Activated CD4-positive, alpha-beta T cell treated with anti-CD3 and anti-CD28 coated beads, Interleukin-2, amount 50 U/mL, for 1 hour (primary cell): ENCODE measurements around the gene STARD9.
"Not testable (repeated sequence)": the region's sequence is repeated elsewhere in the genome, so short reads cannot be mapped to it uniquely, and the experiment has no call there.

ENCODE experiments used
- DNase-seq: peaks from one replicate; pipeline ENCODE4 v3.0.0-alpha.2; 2020

STARD9 gene

GRCh38 chr15:42732095-42732827 is 156.9 kb downstream of the STARD9 start:
- no peak for DNase-seq

GRCh38 chr15:42733027-42733426 is 157.6 kb downstream of the STARD9 start:
- no peak for DNase-seq

GRCh38 chr15:42734076-42734672 is 158.8 kb downstream of the STARD9 start:
- no peak for DNase-seq

- DNase-seq: no peak
These were observed 160.2 kb downstream of the STARD9 start for GRCh38 chr15:42735382-42736165.

- no peak for DNase-seq
These were observed 160.9 kb downstream of the STARD9 start for GRCh38 chr15:42736178-42736792.

- peak; percentile 92 for DNase-seq
These were observed 161.6 kb downstream of the STARD9 start, which contains the start of gene CDAN1 for GRCh38 chr15:42736793-42737528. TSS of gene CDAN1 (minus strand) at chr15:42737128. CDS start at chr15:42737102, 26 bp downstream.

- no peak for DNase-seq
These were observed 162.3 kb downstream of the STARD9 start for GRCh38 chr15:42737529-42738328.

GRCh38 chr15:42741710-42742109 is 166.3 kb downstream of the STARD9 start:
- no peak for DNase-seq

- no peak for DNase-seq
These were observed 166.7 kb downstream of the STARD9 start for GRCh38 chr15:42742149-42742548.

- no peak for DNase-seq
These were observed 168.8 kb downstream of the STARD9 start for GRCh38 chr15:42744195-42744594.

GRCh38 chr15:42749266-42749665 is 173.9 kb downstream of the STARD9 start:
- no peak for DNase-seq

GRCh38 chr15:42750306-42750705 is 174.9 kb downstream of the STARD9 start:
- DNase-seq: no peak

GRCh38 chr15:42759093-42759492 is 183.7 kb downstream of the STARD9 start:
- no peak for DNase-seq

GRCh38 chr15:42760759-42761158 is 185.4 kb downstream of the STARD9 start:
- DNase-seq: no peak

- not testable (repeated sequence) for DNase-seq
These were observed 186.4 kb downstream of the STARD9 start for GRCh38 chr15:42761813-42762212.

GRCh38 chr15:42764154-42764731 is 188.8 kb downstream of the STARD9 start:
- not testable (repeated sequence) for DNase-seq

- DNase-seq: not testable (repeated sequence)
These were observed 190.7 kb downstream of the STARD9 start for GRCh38 chr15:42766109-42766508.
